Gastroesophageal sphincter (tissue), 3 donors: ENCODE results near the gene EIF1B.

Source experiments
- POLR2A ChIP-seq, 2 donors: fragments of 450-650 bp; IDR thresholded peaks; one replicate each; pipeline ENCODE4 v1.6.1; 2017; ENCODE audit warnings: antibody characterized with exemption in 2 of 2, mild to moderate bottlenecking in 2 of 2, moderate library complexity in 1 of 2
- POLR2AphosphoS5 ChIP-seq: sonication (generic); formaldehyde crosslinking; IDR thresholded peaks from one replicate; pipeline ENCODE4 v1.6.1; 2017; ENCODE audit warnings: antibody characterized with exemption
- TF ChIP-seq, protein P1 (sequence below), 4 experiments: fragments of 200-600 bp in 2 of 4; fragments of 450-650 bp in 2 of 4; sonication (generic) in 1 of 4; IDR thresholded peaks; one replicate each; pipeline ENCODE4 v1.5.1; 2017 to 2019; ENCODE audit warnings: antibody characterized with exemption in 4 of 4, mild to moderate bottlenecking in 2 of 4, moderate library complexity in 2 of 4

DNA sequence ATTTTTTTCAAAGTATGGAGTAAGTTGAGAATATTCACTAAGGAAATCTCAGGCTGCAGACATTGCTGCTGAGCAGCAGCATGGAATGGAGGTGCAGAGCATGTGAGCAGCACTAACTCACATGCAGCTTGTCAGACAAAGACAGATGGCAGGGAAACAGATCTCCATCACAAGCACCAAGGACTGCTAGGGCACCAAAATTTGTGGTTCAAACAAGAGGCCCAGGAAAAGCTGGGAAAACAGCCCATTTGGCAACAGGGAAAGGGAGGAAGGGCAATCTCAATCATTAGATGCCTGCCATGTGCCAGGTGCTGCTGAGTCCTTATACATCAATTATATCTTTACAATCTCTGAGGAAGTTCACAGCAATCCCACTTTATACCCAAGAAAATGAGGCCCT, 47.2 kb upstream of the EIF1B start:
- no peak for TF ChIP-seq POLR2A (IDR thresholded peaks at IDR 0.05)
- TF ChIP-seq, protein P1, sequence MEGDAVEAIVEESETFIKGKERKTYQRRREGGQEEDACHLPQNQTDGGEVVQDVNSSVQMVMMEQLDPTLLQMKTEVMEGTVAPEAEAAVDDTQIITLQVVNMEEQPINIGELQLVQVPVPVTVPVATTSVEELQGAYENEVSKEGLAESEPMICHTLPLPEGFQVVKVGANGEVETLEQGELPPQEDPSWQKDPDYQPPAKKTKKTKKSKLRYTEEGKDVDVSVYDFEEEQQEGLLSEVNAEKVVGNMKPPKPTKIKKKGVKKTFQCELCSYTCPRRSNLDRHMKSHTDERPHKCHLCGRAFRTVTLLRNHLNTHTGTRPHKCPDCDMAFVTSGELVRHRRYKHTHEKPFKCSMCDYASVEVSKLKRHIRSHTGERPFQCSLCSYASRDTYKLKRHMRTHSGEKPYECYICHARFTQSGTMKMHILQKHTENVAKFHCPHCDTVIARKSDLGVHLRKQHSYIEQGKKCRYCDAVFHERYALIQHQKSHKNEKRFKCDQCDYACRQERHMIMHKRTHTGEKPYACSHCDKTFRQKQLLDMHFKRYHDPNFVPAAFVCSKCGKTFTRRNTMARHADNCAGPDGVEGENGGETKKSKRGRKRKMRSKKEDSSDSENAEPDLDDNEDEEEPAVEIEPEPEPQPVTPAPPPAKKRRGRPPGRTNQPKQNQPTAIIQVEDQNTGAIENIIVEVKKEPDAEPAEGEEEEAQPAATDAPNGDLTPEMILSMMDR (IDR thresholded peaks at IDR 0.05): no peak
- no peak for TF ChIP-seq POLR2AphosphoS5
